Stimulated activated CD4-positive, alpha-beta T cell treated with anti-CD3 and anti-CD28 coated beads, Interleukin-4, amount 100 ng/mL, for 4 hours (primary cell): ENCODE data around the gene SMAP1.

Experiments used
- DNase-seq, 2 experiments: peaks; one replicate each; pipeline ENCODE4 v3.0.0-alpha.2; 2020

SMAP1 gene

DNA sequence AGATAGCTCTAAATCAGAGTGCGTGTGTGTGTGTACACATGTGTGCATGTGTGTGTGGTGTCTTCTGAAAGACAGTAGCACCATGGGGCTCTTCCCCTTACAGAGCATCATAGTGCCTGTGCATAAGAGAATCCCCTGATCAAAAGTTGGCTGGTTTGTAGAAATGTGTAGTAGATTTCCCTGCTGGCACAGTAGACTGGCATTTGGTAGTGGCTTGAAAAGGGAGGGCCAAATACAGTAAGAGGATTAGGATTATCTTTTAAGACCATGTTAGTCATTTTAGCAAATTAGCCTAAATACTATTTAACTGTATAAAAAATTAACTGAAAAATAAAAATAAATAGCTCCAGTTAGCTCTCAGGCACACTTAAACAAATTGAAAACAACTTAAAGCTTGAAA, 176.6 kb downstream of the SMAP1 start:
- no peak for DNase-seq

DNA sequence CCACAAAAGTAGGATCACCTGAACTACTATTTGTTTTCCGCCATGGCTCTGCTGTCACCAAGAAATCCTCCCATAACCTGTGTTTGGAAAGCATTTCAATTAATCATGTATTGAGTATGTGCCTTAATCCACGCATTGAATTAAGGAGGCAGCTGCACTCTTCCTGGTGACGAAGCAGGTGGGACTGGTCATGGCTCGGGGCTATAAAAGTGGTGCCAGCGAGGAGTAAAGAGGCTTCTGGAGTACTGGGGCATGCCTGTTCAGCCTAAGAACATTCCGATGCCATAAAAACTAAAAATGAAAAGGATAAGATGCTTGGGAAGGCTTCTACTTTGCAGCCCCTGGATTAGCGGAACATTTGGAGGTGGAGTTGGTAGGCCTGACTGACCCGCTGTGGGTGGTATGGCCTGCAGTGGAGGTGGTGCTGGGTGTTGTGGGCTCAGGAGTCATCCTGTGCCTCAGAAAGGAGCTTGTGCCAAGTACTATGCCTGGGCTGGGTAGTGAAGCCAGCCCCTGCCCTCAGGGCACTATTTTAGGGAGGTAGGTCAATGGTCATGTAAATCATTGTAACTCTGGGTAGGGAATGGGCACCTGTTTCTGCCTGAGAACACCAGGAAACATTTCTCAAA, 178.6 kb downstream of the SMAP1 start:
- no peak for DNase-seq

DNA sequence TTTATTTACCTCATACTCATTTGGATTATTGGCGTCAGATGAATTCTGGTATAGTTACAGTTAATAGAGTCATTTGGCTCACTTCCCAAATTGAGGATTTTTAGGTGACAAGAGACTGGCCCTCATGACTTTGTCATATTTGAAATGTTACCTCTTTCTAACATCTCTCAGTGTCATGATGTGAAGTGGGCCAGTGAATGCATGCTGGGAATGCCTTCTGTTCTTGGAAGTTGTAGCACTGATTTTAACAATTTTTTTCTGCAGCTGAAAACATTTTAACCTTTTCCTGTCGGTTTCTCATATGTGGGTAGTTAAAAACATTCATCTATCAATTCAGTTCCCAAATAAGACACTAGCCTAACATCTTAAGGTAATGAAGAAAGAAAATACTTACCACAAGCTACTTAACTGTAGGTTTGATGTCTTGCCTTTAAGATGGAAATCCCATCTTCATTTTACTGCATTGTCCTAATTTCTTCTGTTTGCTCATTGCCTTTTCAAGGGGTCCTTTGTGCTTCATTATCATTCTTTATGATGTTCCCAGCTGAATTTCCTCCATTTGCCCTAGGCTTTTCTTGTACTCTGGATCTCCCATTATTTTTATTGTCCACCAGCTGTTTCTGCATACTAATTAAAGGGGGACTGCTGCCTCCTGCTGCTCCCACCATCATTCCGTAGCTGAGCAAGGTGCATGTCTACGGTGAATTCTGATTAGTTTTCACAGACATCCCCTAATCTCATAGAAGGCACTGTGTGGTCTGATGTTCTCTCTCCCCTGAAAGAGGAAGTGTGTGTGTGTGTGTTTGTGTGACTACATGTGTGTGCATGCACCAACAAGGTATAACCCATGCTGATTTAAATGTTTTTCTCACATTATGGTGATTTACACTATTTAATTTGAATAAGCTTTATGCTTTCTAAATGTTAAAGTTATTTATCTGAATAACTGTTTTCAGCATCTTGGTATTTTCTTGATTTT, 179.7 kb downstream of the SMAP1 start:
- no peak for DNase-seq

DNA sequence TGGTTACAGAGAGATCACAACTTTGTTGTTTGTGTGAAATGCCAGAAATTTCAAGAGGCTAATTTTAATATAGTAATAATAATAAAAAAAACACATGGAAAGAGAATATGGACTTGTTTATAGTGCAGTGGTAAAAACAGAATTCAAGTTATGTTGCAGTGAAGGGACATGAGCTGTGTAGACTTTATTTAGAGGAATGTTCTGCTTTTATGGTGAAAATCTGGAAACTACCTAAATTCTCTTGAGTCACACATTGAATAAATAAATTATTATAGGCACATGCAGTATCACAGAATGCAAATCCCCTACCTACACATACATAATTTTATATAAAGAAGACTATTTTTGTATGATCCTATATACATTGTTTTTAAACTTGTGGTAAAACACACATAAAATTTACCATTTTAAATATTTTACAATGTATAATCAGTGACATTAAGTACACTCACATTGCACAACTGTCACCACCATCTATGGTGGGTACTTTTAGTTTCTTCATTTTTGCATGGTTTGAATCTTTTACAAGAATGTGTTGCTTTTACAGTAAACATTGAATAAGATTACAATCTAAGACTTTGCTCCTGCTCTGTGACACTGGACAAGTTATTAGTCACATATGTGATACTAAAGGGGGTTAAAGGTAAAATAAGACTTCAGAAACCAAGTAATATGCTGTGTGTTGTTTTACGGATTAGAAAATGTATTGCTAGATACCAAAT, 181.8 kb downstream of the SMAP1 start:
- no peak for DNase-seq

DNA sequence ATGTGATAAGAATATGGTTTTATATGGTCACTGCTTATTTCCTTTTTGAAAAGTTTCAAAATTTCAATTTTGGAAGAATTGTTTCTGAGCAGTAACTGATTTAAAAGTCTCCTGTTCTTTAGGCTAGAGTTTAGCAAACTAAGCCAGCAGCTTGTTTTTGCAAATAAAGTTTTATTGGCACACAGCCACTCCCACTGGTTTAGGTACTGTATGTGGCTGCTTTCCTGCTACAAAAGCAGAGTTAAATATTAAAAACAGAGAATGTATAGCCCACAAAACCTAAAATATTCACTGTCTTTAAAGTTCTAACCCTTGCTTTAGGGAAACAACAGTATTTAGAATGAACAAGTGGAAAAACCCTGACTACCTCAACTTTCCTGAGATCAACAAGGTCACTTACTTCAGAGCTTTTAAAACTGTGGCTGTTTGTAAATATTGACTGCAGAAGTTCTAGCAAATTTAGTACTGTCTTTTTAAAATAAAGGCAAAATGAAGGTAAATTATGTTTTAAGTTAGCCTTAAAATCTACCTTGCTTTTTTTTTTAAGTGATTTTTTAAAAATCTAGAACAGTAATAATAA, 185.1 kb downstream of the SMAP1 start:
- DNase-seq: no peak

DNA sequence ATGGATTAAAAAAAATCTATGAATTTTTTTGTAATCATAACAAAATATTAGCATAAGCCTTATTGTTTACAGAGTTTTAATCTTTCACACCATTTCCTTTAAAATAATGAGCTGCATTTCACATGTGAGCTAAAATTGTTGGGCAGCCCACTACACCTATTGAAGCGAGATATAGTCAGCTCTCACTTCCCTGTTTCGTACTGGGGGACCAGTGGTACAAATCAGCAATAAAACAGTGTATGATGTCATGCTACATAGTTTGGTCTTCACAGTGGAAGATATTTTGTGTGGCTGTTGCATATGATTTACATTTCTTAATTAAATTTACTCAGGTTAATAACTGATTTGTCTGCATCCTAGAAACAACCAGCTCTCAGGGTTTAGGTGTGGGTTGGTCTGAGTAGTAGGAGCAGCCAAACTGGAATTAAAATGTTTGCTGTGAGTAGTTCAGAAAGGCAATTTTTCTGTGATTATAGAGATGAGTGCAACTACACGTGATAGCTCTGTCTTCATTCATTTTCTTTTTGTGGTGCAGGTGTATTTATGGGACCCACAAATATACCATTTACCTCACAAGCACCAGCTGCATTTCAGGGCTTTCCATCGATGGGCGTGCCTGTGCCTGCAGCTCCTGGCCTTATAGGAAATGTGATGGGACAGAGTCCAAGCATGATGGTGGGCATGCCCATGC, 189.8 kb downstream of the SMAP1 start:
- no peak for DNase-seq

DNA sequence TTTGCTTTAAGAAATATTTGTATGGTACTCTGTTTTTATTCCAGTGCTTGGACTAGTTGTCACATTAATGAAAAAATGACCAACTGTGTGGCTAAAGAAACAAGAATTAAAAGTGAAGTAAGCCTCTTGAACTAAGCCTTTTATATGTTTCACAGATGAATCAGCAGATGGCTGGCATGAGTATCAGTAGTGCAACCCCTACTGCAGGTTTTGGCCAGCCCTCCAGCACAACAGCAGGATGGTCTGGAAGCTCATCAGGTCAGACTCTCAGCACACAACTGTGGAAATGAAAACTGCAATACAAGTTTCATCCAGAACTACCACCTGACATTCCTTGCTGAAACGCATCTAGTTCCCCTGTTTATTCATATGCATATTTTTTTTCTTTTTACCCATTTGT, 192.4 kb downstream of the SMAP1 start:
- DNase-seq: no peak

DNA sequence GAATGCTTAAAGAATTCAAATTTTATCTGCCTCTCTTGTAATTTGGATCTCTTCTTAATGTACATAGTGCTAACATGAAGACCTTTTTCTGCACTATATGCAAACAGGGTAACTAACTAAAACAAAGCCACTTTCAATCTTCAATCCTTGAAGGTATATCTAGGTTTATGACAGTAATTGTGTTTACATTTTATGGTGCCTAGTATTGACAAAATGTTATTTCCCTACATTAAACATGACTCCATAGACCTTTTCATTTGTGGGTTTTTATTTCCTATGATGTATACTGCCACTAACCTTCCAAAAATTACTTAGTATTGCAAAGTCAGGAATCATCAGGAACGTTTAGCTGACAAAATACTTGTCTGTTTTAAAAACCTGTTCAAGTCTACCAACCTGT, 193.2 kb downstream of the SMAP1 start:
- DNase-seq: no peak

DNA sequence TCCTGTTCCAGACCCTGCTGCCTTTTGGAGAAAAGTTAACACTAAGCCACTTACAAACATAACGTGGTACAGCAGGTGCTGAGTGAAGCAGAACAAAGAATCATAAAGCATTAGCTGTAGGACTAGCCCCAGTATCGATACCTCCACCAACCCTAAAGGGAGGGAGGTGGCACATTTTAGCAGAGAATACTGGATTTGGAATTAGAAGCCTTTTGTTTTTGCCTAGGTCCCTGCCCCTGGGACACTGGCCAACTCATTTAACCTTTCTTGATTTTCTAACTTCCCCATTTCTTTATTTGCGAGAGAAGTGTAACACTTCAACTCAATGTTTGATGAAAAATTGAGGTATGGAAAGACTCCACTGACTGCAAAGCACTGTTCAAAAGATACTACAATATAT, 195.7 kb downstream of the SMAP1 start:
- no peak for DNase-seq

DNA sequence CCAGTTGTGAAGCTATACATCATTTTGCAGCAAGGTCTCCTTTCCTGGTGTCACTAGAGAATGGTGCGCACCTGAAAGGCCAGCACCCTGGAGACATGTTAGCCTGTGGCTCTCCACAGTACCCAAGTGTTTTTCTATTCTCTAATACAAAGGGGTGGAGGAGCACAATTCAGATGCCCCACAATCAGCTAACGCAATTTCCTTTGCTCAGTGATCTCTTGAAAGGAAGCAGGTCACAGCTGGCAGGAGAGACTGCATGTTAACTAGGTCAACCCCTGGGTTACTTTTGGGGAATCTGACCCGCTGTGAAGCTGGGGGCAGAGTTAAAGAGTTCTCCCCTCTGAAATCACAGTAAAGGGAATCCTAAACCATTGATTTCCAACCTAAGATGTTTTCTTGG, 196.7 kb downstream of the SMAP1 start:
- no peak for DNase-seq

DNA sequence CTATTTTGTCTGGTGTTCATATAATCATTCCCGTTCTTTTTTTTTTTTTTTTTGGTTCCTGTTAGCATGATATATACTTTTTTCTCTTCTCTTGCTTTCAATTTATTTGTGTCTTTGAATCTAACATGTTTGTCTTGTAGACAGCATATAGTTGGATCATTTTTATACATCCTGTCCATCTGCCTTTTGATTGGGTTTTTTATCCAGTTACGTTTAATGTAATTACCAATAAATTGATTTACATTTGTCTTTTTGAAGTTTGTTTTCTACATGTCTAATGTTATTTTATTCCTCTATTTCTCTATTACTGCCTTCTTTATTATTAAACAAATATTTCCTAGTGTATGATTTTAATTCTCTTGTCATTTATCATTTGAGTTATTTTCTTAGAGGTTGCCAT, 204.8 kb downstream of the SMAP1 start:
- no peak for DNase-seq

DNA sequence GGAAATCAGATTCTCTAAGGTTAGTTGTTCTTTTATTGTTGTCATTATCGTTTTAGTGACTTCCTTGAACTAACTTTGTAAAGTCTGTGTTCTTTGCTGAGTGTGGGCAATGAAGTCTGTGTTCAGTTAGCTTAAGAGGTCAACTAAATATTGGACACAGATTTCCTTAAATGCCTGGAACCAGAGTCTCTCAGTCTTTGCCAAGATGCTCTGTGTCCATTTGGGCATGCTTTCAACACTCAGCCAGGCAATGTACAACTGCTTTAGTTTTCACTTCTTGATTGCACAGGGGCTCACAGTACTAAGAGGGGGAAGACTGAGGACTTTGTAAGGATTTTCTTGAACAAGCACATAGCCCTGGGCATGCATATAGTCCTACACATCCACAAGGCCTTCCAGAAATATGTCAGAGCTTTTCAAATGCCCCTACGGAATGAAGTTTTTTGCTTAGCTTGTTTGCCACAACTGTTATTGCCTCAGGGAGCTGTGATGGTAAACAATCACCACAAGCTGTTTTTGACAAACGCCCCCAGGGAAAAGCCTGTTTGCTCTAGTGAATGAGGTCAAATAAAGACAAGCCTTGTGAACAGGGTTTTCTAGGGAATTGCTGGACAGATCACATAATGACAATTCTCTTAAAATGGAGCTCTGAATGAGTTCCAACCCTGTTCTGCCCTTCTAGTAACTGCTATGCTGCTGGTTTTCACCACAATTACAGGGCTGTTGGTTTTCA, 206.7 kb downstream of the SMAP1 start:
- DNase-seq: no peak

DNA sequence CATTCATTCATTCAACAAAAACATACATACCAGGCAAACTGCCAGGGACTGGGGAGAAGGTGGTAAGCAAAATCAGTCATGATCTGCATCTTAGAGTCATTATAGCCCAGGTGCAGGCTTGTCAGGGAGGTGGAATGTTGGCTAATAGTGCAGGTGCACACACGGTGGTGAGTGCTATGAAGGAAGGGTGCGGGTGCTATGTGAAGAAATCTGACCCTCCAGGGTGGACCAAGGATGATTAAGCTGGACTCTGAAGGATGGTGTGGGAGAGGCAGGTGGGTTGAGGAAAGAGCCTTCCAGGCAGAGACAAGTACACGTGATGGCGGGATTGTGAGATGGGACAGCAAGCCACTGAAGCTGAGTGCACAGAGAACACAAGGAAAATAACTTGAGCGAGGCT, 211.8 kb downstream of the SMAP1 start:
- no peak for DNase-seq

DNA sequence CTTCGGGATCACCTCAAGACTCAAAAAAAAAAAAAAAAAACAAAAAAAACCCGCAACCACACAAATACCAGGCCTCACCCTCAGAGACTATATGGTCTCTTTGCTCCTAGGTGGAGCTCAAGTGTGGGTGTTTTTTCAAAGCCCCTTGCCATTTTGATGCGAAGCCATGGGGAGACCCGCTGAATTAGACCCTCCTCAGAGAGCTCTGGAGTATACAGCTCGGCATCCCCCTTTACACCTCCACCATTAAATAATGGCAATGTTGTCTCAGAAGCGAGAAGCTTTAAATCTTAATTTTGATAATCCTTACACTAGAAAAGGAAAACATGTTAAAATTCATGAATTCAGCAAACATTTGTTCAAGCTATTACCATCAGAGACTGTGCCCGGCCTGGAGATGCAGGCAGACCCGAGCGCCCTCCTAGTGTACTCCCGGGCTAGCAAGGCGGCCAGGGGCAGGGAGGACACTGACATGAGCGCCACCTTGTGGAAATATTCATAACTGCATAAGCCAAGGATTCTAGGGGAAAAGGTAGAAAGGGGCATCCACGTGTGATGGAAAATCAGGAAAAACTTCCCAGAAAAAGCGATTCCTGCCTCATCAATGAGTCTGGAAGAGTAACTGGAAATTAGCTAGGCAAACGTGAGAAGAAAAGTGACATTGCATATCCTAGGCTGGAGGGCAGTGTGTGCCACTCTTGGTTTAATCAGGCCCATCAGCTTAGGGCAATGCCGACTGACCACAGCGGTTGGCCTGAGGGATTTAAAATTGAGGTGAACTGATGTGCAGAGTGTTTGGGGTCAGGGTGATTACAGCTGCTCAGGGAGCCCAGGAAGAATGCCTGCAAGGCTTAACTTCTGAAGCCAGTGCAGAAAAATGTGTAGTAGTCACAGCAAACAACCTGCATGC, 216.6 kb downstream of the SMAP1 start:
- peak; percentile 28 to 44 for DNase-seq

DNA sequence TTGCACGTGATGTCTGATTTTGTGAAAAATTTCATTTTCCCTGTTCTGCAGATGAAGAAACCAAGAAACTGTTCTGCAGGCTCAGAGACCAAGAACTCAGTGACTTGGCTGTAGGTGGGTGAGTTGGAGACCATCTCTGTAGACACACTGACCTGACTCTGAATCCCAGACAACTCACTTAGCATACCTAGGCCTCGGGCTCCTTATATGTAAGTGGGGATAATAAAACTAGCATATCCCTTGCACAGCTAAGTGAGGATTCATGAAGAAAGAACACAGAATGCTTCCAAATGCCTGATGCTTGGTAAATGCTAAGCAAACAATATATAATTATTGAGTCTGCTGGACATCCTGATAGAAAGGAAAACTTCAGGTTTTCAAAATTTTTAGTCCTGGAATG, 218.4 kb downstream of the SMAP1 start:
- DNase-seq: no peak

DNA sequence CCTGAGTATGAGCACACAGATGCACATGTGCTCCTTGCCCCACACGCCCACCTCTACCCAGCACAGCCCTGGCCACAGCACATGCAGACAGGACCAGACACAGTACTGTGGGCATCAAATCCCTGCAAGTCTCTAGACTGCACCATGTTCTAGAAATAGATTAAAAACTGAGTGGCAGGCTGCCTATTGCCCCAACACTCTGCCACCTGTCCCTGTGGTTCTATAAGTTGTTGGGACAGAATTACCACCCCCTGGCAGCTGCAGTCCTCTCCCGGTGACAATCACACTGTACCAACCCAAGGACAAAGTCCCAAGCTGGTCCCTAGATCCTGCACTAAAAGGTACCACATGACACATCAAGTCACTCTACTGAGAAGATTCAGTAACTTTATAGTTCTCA, 219.0 kb downstream of the SMAP1 start:
- no peak for DNase-seq

DNA sequence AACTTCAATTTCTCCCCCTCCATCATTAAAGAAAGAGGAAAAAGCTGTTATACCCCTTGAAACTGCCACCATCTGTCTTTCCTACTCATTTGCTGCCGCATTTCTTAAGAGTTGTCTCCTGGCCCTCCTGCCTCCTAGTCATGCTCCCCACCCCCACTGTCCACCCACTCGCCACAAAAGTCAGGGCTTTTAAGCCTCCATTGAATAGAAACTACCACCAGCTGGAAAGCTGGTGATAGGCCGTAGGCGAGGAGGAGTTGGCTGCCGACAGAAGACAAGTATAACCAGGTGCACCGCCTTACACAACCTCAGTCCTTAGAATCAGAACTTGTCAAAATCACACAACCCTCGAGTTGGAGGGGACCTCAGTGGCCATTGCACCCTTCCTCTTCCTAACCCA, 221.6 kb downstream of the SMAP1 start:
- no peak for DNase-seq

DNA sequence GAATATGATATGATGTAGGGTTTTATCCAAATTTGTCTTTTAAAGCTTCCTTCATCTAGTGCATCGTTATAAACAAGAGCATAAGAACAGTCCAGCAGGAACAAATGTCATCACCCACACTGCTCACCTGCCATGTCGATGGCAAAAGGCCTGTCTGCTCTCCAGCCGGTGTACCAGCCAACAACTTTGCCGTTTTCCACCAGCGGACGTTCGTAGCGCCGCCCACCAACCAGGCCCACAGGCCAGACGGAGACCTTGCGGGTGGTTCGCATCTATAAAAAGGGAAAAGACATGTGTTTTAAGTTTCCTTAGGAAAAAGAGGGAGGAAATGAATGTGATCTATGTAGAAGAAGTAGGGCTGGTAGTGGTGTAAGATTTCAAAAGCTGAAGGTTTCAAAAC, 226.3 kb downstream of the SMAP1 start:
- no peak for DNase-seq

DNA sequence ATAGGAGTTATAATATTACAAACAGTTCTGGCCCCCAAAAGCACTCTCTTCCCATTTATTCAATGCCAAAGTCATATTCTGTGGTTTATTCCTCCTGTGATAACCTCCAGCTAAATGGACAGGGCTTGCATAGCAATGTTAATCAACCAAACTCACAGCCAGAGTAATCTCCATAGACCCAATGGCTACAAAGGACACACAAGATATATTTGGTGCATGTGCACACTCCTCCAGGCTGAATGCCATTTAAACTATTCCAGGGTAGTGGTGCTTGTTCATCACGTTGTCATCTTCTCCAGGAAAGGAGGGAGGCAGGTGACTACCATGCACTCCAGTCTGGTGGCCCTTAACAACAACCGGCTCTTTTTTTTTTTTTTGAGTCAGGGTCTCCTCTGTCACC, 232.4 kb downstream of the SMAP1 start:
- DNase-seq: no peak

DNA sequence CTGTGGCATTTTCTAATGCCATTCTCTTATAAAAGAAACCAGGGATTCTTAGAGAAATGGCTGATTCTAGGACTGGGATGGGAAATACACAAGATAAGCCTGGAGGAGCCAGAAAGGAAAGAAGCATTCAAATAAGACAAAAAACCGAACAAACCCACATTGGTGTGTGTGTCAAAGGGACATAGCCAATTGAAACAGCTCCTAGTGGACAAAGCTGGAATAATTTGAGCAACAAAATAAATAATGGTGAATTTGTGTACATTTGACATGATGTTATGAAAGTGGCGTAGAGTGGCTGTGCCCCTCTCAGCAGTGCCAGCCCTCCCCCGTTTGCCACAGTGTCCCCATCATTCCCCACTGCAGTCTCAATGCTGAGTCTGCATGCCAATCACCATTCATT, 233.6 kb downstream of the SMAP1 start:
- DNase-seq: no peak
